ENCODE data around the gene FABP1. TPM values are rescaled to one million over a fixed set of nuclear protein-coding genes. Genes with fewer than 3 reads are reported as not detected.

Gene FABP1
- polyA plus RNA-seq, 1 of the 3 experiments (the other 2 are of a cell fraction) = not detected

DNA sequence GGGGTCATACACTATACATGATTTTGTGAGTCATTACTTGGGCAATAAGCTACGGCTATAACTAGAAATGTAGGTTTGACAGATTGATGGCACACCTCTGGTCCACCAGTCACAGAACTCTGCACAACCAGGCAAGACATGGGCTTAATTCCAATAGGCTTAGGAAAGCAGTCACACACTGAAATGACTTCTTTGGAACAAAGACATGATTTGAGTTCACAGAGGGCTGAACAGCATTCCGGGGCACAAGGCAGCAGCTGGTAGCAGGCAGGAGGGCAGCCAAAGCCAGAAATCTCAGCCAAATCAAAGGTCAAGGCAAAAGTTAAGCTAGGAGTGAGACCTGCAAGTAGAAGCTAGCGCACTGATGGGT, 27.4 kb downstream of the FABP1 start:
- DNase-seq = no peak
- CTCF ChIA-PET = interaction anchor here (0.5 to 1.4 kb wide), 5 partner anchors 9 to 704 kb away, joined by 3 read pairs; no protein-coding TSS in a partner anchor

GRCh38 chr2:88099798-88100488, 27.9 kb downstream of the FABP1 start:
- no peaks in the 10 kb centered on the region for H4K20me1 ChIP-seq (ENCODE audit: insufficient read depth)
- no peak overlapping the region for H3K9ac ChIP-seq
- no peak for TF ChIP-seq TEAD4 (IDR thresholded peaks at IDR 0.05; ENCODE audit: borderline replicate concordance, insufficient read depth)
- TF ChIP-seq EP300 (IDR thresholded peaks at IDR 0.05; ENCODE audit: borderline replicate concordance in 1 of 2, low read depth in 1 of 2, low read length in 1 of 2) = no peak
- no peak for TF ChIP-seq REST (IDR thresholded peaks at IDR 0.05; ENCODE audit: low read depth, low read length)
- no peak for TF ChIP-seq CHD2 (IDR thresholded peaks at IDR 0.05; ENCODE audit: low read length, partially characterized antibody)
- TF ChIP-seq MAX (IDR thresholded peaks at IDR 0.05; ENCODE audit: low read depth) = no peak
- H3K27me3 ChIP-seq (ENCODE audit: insufficient read depth) = no peaks in the 10 kb centered on the region
- CTCF ChIA-PET = interaction anchor here (0.6 to 1.4 kb wide), 2 partner anchors 9 to 295 kb away, joined by 3 read pairs; no protein-coding TSS in a partner anchor
- POLR2A ChIA-PET = no interaction called here
- WGBS (ENCODE audit: low lambda C conversion rate) = 76% methylated on average over 5 of the region's 5 CpGs
- peak; percentile 40 for DNase-seq
- H3K27ac ChIP-seq (ENCODE audit: low read depth in 2 of 2, low read length in 1 of 2) = no peak overlapping the region
- H3K4me3 ChIP-seq (ENCODE audit: low read depth in 2 of 2, low read length in 1 of 2) = no peak overlapping the region
- no peak overlapping the region for H3K4me2 ChIP-seq
- H3K4me1 ChIP-seq (ENCODE audit: control insufficient read depth in 1 of 2, insufficient read depth in 2 of 2, low read depth in 1 of 2, low read length in 1 of 2) = no peaks in the 10 kb centered on the region
- no peaks in the 10 kb centered on the region for H3K36me3 ChIP-seq (replicated peaks in 1 of 2; ENCODE audit: control insufficient read depth in 1 of 2, insufficient read depth in 2 of 2, low read length in 1 of 2)
- H2AFZ ChIP-seq (ENCODE audit: low read depth) = no peak overlapping the region
- no peaks in the 10 kb centered on the region for H3F3A ChIP-seq (replicated peaks; ENCODE audit: insufficient read depth)
- no peaks in the 10 kb centered on the region for H3K9me3 ChIP-seq
- H3K9me2 ChIP-seq = no peaks in the 10 kb centered on the region
- no peaks in the 10 kb centered on the region for H3K79me2 ChIP-seq (ENCODE audit: insufficient read depth)

More for the DNA sequence above, 27.4 kb downstream of the FABP1 start:
- no peaks in the 10 kb centered on the region for H3K9me2 ChIP-seq
- POLR2A ChIA-PET = no interaction called here
- TF ChIP-seq RFX5 (IDR thresholded peaks at IDR 0.05; ENCODE audit: low read length) (no peak), POLR2AphosphoS5 (IDR thresholded peaks at IDR 0.05; ENCODE audit: low read depth, low read length) (no peak), CTCF (IDR thresholded peaks at IDR 0.05) (no peak), USF1 (IDR thresholded peaks at IDR 0.05; ENCODE audit: borderline replicate concordance, low read depth) (no peak), MEF2A (IDR thresholded peaks at IDR 0.05; ENCODE audit: borderline replicate concordance, low read depth) (no peak), FOSL2 (IDR thresholded peaks at IDR 0.05; ENCODE audit: borderline replicate concordance, low read depth) (no peak), SIN3A (IDR thresholded peaks at IDR 0.05; ENCODE audit: borderline replicate concordance, low read depth, low read length) (no peak), FOXM1 (IDR thresholded peaks at IDR 0.05; ENCODE audit: low read depth) (no peak), RXRA (IDR thresholded peaks at IDR 0.05; ENCODE audit: borderline replicate concordance, low read depth) (no peak), ELF1 (IDR thresholded peaks at IDR 0.05) (no peak)
- TF ChIP-seq, protein P1, sequence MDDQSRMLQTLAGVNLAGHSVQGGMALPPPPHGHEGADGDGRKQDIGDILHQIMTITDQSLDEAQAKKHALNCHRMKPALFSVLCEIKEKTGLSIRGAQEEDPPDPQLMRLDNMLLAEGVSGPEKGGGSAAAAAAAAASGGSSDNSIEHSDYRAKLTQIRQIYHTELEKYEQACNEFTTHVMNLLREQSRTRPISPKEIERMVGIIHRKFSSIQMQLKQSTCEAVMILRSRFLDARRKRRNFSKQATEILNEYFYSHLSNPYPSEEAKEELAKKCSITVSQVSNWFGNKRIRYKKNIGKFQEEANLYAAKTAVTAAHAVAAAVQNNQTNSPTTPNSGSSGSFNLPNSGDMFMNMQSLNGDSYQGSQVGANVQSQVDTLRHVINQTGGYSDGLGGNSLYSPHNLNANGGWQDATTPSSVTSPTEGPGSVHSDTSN (IDR thresholded peaks at IDR 0.05) = no peak
- WGBS (ENCODE audit: low lambda C conversion rate) = 59% methylated on average over 3 of the region's 3 CpGs
- no peaks in the 10 kb centered on the region for H3K36me3 ChIP-seq (replicated peaks in 1 of 2; ENCODE audit: control insufficient read depth in 1 of 2, insufficient read depth in 2 of 2, low read length in 1 of 2)
- H3K79me2 ChIP-seq (ENCODE audit: insufficient read depth) = no peaks in the 10 kb centered on the region
- H2AFZ ChIP-seq (ENCODE audit: low read depth) = no peak overlapping the region
- H3K9me3 ChIP-seq = no peaks in the 10 kb centered on the region
- no peaks in the 10 kb centered on the region for H3K4me1 ChIP-seq (ENCODE audit: control insufficient read depth in 1 of 2, insufficient read depth in 2 of 2, low read depth in 1 of 2, low read length in 1 of 2)
- no peaks in the 10 kb centered on the region for H3K27me3 ChIP-seq (ENCODE audit: insufficient read depth)
- no peaks in the 10 kb centered on the region for H3F3A ChIP-seq (replicated peaks; ENCODE audit: insufficient read depth)
- H3K4me3 ChIP-seq (ENCODE audit: low read depth in 2 of 2, low read length in 1 of 2) = no peak overlapping the region
- no peak overlapping the region for H3K27ac ChIP-seq (ENCODE audit: low read depth in 2 of 2, low read length in 1 of 2)
- no peaks in the 10 kb centered on the region for H4K20me1 ChIP-seq (ENCODE audit: insufficient read depth)
- no peak overlapping the region for H3K9ac ChIP-seq
- no peak overlapping the region for H3K4me2 ChIP-seq

Measured in SK-N-SH (cell line).